HG03469 (cell line): ENCODE results near the gene SETBP1.
A peak's percentile ranks its signal among the peaks of the same experiment; 100 is the strongest.

Source experiments
- ATAC-seq: cut with Tn5 transposase; IDR thresholded peaks from one replicate; pipeline ENCODE4 v1.9.1; 2021; ENCODE audit warnings: mild to moderate bottlenecking, moderate library complexity, moderate number of reproducible peaks; ENCODE audit not compliant: unreplicated experiment

The SETBP1 gene

GRCh38 chr18:44837482-44838180 is 156.9 kb downstream of the SETBP1 start:
- ATAC-seq = no peak

GRCh38 chr18:44838971-44839666 is 158.4 kb downstream of the SETBP1 start:
- ATAC-seq = peak; percentile 98

- no peak for ATAC-seq
These were observed 159.5 kb downstream of the SETBP1 start for GRCh38 chr18:44840058-44840790.

GRCh38 chr18:44841221-44841620 is 160.5 kb downstream of the SETBP1 start:
- no peak for ATAC-seq

- ATAC-seq = no peak
These were observed 161.3 kb downstream of the SETBP1 start for GRCh38 chr18:44841752-44842587.

- no peak for ATAC-seq
These were observed 162.1 kb downstream of the SETBP1 start for GRCh38 chr18:44842588-44843412.

- no peak for ATAC-seq
These were observed 163.8 kb downstream of the SETBP1 start for GRCh38 chr18:44844486-44844885.

GRCh38 chr18:44846450-44846849 is 165.8 kb downstream of the SETBP1 start:
- ATAC-seq = no peak

GRCh38 chr18:44848644-44849335 is 168.1 kb downstream of the SETBP1 start:
- ATAC-seq = no peak

GRCh38 chr18:44849361-44849760 is 168.7 kb downstream of the SETBP1 start:
- no peak for ATAC-seq

GRCh38 chr18:44850001-44850400 is 169.3 kb downstream of the SETBP1 start:
- no peak for ATAC-seq

GRCh38 chr18:44851856-44852621 is 171.4 kb downstream of the SETBP1 start:
- ATAC-seq = no peak

- no peak for ATAC-seq
These were observed 172.1 kb downstream of the SETBP1 start for GRCh38 chr18:44852818-44853217.

- no peak for ATAC-seq
These were observed 172.7 kb downstream of the SETBP1 start for GRCh38 chr18:44853430-44853829.

GRCh38 chr18:44855681-44856080 is 175.0 kb downstream of the SETBP1 start:
- ATAC-seq = no peak

GRCh38 chr18:44856157-44856556 is 175.5 kb downstream of the SETBP1 start:
- ATAC-seq = no peak

- ATAC-seq = no peak
These were observed 176.4 kb downstream of the SETBP1 start for GRCh38 chr18:44857081-44857480.

GRCh38 chr18:44857744-44858491 is 177.2 kb downstream of the SETBP1 start:
- ATAC-seq = no peak
